Uterus (tissue), 4 donors: ENCODE measurements around the gene MACROH2A1. TPM values are rescaled to one million over a fixed set of nuclear protein-coding genes. Genes with fewer than 3 reads are reported as not detected.

Experiments used
- DNase-seq, 2 donors: peaks; one replicate each; pipeline ENCODE4 v3.0.0-alpha.2; 2019 to 2020
- H3K27ac ChIP-seq, 2 donors: fragments of 200-600 bp; sonication (generic); 1 replicate in 1 of 2; 2 replicates in 1 of 2; pipeline ENCODE4 v1.5.1; 2016 to 2018
- H3K27me3 ChIP-seq, 2 donors: fragments of 200-600 bp; sonication (generic); one replicate each; pipeline ENCODE4 v1.5.1; 2018 to 2019; ENCODE audit warnings: control low read depth in 1 of 2
- H3K36me3 ChIP-seq, 2 donors: fragments of 200-600 bp; sonication (generic); one replicate each; pipeline ENCODE4 v1.5.1; 2019; ENCODE audit warnings: control low read depth in 1 of 2
- H3K4me1 ChIP-seq, 2 donors: fragments of 200-600 bp; sonication (generic); one replicate each; pipeline ENCODE4 v1.5.1; 2018 to 2019; ENCODE audit warnings: control low read depth in 1 of 2
- H3K4me3 ChIP-seq, 2 donors: fragments of 200-600 bp; sonication (generic); 1 replicate in 1 of 2; 2 replicates in 1 of 2; pipeline ENCODE4 v1.5.1; 2018 to 2019; ENCODE audit warnings: mild to moderate bottlenecking in 1 of 2
- H3K9me3 ChIP-seq, 2 donors: fragments of 200-600 bp; sonication (generic); one replicate each; pipeline ENCODE4 v1.5.1; 2019; ENCODE audit warnings: control low read depth in 1 of 2
- POLR2A ChIP-seq, 2 donors: fragments of 450-650 bp; IDR thresholded peaks; one replicate each; pipeline ENCODE4 v1.6.1; 2016; ENCODE audit warnings: antibody characterized with exemption in 2 of 2, mild to moderate bottlenecking in 1 of 2, moderate library complexity in 1 of 2
- intact Hi-C: fragments of 100-400 bp; cut with DNase I; formaldehyde crosslinking; loops from one replicate; pipeline ENCODE4 v1.15.1; 2023; ENCODE audit warnings: low total_unique reads
- total RNA-seq, 4 donors: library from RNA; depleted of rRNA in 3 of 4; stranded (reverse); fragments of >200 nt in 3 of 4; gene quantifications; one replicate each; pipeline versions ENCODE4 v1.1.0 to v1.2.4, GENCODE V29; 2014 to 2023
- TF ChIP-seq, protein P1 (sequence below), 4 experiments: fragments of 200-600 bp in 2 of 4; fragments of 450-650 bp in 2 of 4; sonication (generic) in 2 of 4; IDR thresholded peaks; one replicate each; pipeline ENCODE4 v1.5.1; 2016 to 2019; ENCODE audit warnings: antibody characterized with exemption in 4 of 4, mild to moderate bottlenecking in 2 of 4, moderate library complexity in 1 of 4
- donor health status: DM: yes; HTN: yes; CAD: no.

The MACROH2A1 gene
- total RNA-seq, 4 donors from 2014 or later, result 121 to 200 (median 141) TPM

DNA sequence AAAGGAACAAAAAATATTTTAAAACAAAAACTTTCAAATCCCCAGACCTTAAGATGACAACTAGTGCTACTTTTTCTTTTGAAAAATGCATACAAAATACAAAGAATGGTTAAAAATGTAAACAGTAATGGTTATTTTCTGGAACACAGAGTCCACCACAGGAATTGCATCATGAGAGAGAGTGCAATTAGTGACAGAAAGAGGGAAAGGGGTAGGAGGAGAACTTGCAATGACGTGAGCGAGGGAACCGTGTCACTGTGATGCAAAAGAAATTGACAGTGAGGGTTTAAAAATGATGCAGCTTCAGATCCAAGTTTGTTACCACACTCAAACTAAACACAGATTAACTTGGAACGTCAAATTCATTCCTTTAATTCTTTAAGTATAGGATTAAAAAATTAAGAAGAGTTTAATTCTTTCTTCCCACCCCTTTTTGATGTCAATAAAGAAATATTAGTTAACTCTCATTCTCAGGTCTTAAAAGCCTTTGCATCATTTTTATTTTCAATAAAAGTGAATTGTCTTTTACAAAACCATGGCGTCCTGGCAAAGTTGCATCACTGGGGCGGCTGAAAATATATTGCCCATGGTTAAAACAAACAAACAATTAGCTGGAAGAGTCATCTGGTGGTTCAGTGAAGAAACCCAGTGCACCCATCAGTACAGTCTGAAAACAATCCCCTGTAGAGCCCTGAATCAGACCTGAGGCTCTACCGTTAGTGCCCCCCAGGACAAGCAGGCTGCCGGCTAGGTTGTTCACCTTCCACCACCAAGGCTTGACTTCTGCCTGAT is 39.5 kb downstream of the MACROH2A1 start:
- TF ChIP-seq, protein P1, sequence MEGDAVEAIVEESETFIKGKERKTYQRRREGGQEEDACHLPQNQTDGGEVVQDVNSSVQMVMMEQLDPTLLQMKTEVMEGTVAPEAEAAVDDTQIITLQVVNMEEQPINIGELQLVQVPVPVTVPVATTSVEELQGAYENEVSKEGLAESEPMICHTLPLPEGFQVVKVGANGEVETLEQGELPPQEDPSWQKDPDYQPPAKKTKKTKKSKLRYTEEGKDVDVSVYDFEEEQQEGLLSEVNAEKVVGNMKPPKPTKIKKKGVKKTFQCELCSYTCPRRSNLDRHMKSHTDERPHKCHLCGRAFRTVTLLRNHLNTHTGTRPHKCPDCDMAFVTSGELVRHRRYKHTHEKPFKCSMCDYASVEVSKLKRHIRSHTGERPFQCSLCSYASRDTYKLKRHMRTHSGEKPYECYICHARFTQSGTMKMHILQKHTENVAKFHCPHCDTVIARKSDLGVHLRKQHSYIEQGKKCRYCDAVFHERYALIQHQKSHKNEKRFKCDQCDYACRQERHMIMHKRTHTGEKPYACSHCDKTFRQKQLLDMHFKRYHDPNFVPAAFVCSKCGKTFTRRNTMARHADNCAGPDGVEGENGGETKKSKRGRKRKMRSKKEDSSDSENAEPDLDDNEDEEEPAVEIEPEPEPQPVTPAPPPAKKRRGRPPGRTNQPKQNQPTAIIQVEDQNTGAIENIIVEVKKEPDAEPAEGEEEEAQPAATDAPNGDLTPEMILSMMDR (IDR thresholded peaks at IDR 0.05), result no peak
- no peak for TF ChIP-seq POLR2A (IDR thresholded peaks at IDR 0.05)
- H3K36me3 ChIP-seq, result no peaks in the 10 kb centered on the region
- intact Hi-C loops, result no loop called here
- no peaks in the 10 kb centered on the region for H3K27me3 ChIP-seq
- no peaks in the 10 kb centered on the region for H3K9me3 ChIP-seq
- no peak overlapping the region for H3K27ac ChIP-seq
- H3K4me3 ChIP-seq, result no peak overlapping the region
- DNase-seq, result no peak
- peaks cover 0 to 9% of the 10 kb centered on the region in 2 donors for H3K4me1 ChIP-seq

DNA sequence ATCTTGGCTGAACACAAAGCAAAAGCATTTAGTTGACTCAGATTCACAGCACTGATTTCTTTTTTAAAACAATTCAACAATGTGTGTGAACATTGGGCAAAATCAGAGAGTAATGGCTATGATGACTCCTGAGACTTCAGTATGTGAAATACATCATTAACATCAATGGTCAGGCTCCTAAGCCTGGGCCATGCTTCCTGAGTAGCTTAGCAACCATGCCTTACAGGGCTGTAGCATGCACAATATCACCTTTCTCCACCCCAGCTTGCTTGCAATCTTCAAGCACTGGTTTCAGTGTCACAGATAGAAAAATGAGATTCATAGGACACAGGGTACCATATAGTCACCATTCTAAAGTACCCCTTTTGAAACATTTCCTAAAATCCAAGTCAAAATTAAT is 41.3 kb downstream of the MACROH2A1 start:
- no peak for TF ChIP-seq POLR2A (IDR thresholded peaks at IDR 0.05)
- TF ChIP-seq, protein P1 (IDR thresholded peaks at IDR 0.05), result no peak
- no peaks in the 10 kb centered on the region for H3K27me3 ChIP-seq
- H3K4me1 ChIP-seq, result peaks cover 0 to 9% of the 10 kb centered on the region in 2 donors
- no peak for DNase-seq
- no peak overlapping the region for H3K27ac ChIP-seq
- no peaks in the 10 kb centered on the region for H3K9me3 ChIP-seq
- intact Hi-C loops, result no loop called here
- H3K4me3 ChIP-seq, result no peak overlapping the region
- H3K36me3 ChIP-seq, result no peaks in the 10 kb centered on the region

DNA sequence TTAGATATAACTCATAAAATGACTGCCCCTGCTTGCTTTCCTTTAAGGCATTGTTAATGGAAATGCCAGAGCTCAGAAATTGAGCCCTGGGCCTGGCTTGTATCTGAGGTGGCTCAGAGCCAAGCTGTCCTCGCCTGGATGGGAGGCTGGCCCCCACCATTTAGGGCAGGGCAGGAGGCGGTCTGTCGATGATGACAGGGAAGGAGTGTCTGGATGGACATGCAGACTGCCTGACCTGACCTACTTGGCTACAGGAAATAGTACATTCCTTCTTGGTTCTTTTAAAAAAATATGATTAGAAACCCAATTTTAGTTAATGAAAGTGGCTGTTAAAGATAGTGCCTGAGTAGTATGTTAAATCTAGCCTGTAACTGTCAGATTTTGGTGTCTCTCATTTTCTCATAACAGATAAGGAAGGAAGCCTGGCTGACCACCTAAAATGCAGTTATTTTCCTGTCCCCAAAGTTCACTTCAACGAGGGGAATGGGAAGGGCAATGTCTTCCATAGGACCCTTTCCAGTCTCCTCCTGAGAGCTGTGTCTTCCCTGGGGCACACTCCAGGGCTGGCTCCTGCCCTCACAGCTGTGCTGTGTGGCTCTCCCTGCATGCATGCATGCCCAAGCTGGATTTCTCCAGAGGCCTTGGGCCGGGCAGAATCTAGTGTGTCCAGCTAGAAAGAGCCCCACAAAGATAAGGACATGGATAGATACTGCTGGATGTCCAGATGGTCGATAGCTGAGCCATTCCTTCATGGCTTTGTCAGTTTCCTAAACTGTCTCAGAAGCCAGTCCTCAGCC is 42.3 kb downstream of the MACROH2A1 start:
- peaks cover 0 to 9% of the 10 kb centered on the region in 2 donors for H3K4me1 ChIP-seq
- no peak for TF ChIP-seq POLR2A (IDR thresholded peaks at IDR 0.05)
- TF ChIP-seq, protein P1 (IDR thresholded peaks at IDR 0.05), result no peak
- DNase-seq, result peak; percentile 70 to 73
- peak overlapping the region; percentile 55 to 58 for H3K27ac ChIP-seq
- H3K4me3 ChIP-seq, result no peak overlapping the region
- intact Hi-C loops, result no loop called here
- no peaks in the 10 kb centered on the region for H3K27me3 ChIP-seq
- H3K36me3 ChIP-seq, result no peaks in the 10 kb centered on the region
- H3K9me3 ChIP-seq, result no peaks in the 10 kb centered on the region

DNA sequence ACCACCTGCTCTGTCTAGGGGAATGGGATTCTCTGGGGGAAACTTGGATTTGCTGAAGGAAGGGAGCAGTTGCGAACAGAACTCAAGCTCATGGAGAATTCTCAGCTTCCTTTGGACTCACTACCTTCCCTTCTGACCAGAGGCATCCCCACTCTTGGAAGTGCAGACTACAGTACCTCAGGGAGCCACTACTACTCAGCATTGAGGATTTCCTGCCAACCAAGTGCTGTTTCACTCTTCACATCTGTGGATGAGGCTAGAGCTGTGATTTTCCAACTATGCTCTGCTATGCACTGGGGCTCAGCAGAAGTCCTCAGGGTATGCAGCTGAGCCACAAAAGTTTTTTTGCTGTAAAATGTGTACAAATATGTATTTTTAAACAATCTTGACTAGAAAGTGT is 43.9 kb downstream of the MACROH2A1 start:
- peaks cover 0 to 9% of the 10 kb centered on the region in 2 donors for H3K4me1 ChIP-seq
- TF ChIP-seq, protein P1 (IDR thresholded peaks at IDR 0.05), result no peak
- no peak for TF ChIP-seq POLR2A (IDR thresholded peaks at IDR 0.05)
- H3K9me3 ChIP-seq, result no peaks in the 10 kb centered on the region
- no peak for DNase-seq
- H3K27me3 ChIP-seq, result no peaks in the 10 kb centered on the region
- no peaks in the 10 kb centered on the region for H3K36me3 ChIP-seq
- H3K4me3 ChIP-seq, result no peak overlapping the region
- intact Hi-C loops, result no loop called here
- H3K27ac ChIP-seq, result no peak overlapping the region
